GM19238 (cell line): ENCODE measurements around the gene RALGPS1.

Experiments used
- DNase-seq: peaks from one replicate; pipeline ENCODE4 v3.0.0; 2011; ENCODE audit warnings: low spot score; ENCODE audit not compliant: insufficient read length

RALGPS1 gene

DNA sequence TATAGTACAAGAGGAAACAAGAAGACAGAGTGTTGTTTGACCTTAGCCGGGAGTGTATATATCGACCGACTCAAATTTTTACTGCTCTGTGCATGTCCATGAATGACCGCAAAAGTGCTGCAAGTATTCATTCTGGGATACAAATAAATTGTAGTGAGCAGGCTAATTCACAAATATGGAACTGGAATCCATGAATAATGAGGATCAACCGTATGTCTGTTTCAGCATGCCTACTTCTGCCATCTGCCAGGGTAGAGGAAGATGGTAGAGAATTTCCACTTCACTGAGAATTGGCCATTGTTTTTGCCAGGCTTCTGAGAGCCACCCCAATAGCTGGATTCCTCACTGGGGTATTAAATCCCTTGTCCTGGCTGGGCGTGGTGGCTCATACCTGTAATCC is 8.5 kb upstream of the RALGPS1 start:
- DNase-seq, result no peak

DNA sequence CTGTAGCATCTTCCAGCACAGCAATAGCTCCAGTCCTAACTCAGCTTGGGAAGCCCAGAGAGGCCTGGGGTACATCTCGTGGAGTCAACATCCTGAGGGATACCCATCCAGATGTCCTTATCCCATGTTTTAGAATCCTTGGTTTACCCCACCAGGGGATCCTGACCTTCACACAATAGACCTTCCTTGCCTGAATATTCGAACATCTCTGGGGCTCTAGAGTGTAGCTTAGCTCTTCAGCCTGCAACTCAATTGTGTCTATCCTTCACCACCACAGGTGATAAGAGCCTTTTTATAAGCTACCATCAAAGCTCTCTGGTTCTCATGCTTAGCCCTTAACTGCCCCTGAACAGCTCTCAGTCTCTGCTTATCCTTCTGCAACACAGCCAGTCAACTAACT is 7.5 kb upstream of the RALGPS1 start:
- DNase-seq, result no peak

DNA sequence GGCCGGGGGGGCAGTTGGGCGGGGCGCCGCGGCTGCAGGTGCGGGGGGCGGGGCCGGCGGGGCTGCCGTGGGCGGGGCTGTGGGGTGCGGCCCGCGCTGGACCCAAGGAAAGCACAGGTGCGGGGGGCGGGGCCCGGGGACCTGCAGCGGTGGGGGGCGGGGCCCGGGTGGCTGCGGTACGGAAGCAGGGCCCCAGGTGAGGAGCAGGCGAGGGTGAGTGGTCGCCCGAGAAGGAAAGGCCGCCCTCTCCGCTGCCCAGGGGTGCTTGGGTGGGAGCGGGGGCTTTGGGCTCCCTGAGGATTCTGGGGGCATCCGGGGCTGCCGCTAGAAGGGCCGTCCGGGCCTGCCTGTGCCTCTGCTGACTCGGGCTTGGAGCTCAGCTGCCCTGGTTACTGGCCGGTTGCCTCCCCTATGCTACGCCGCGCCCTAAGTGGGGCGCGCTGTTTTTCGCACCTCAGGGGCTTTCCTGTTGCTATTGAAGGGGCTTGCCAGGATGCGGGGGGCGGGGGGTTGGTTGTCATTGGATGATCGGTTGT is 767 bp downstream of the RALGPS1 start:
- DNase-seq, result peak; percentile 38

DNA sequence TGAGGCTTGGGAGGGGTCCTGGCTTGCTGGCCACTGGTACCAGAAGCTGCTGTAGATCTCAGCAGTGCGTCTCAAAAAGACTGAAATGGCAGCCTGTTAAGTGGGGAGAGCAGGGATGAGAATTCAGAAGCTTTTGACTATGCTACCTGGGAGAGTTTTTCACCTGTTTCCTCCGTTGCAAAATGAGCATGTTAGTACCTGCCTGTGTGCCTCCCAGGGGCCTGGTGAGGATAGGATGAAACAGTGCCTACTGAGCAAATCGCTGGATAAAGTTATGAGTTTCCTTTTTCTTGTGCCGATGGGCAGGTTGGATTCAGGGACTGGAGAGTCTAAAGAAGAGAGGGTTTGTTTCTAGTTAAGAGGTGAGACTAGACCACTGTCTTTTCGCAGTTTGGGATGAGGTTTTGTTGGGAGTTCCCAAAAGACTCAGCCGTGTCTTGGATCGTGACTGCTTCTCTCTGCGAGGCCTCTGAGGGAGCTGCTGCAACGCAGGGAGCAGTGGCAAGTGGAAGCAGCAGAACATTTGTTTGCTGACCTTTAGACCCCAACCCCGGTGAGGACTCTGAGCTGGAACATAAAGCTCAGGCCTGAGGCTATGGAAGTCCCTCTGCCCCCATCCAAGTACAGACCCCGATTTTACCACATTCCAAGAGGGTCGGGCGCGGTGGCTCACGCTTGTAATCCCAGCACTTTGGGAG is 1.4 kb downstream of the RALGPS1 start:
- no peak for DNase-seq

DNA sequence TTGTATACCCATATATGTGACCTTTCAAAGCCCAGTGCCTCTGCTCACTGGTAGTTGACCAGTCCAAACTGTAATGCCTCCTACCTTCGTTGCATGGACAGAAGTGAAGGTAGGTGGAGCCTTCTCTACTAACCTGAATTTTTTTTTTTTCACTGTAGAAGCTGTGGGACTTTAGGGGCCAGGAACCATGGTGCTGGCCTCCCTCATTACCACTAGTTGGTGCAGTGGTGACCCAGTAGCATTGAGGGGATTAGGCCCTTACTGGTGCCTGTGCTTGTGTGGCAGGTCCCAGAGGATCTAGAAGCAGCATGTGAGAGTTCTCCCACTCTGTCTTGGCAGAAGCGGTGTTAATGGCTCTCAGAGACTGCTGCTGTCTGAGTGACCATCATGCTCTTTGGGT is 2.3 kb downstream of the RALGPS1 start:
- no peak for DNase-seq

DNA sequence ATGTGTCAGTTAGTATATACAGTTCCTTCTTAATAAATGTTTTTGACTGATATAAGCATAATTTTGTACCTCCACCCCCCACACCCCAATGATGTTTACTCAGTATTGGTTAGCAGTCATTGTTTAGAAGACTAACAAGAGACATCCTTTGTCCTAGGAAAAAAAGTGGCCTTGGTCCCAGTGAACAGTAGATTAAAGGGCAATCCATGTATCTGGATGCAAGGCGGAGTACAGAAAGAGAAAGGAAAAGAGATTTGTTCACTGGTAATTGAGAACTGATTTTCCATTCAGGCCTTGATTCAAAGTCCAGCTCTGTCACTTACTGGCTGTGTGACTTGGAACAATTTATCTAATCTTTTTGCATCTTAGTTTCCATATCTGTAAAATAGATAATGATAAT is 4.6 kb downstream of the RALGPS1 start:
- no peak for DNase-seq

DNA sequence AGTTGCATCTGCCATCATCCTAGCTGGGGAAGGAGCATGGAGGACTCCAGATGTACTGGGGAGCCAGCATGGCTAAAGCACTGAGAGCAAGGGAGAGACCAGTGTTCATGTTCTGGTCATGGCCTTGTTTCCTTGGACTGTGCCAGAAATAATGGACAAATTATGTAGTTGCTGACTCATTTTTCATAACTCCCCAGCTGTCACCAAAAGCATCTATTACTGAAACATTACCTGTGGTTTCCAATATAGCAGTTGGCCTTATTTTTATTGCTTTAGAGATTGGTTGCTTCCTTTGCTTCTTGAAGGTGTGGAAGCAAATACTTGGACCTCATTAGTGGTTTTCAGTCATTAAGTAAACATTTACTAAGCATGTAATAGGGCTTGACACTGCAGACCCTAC is 11.3 kb downstream of the RALGPS1 start:
- DNase-seq, result no peak

DNA sequence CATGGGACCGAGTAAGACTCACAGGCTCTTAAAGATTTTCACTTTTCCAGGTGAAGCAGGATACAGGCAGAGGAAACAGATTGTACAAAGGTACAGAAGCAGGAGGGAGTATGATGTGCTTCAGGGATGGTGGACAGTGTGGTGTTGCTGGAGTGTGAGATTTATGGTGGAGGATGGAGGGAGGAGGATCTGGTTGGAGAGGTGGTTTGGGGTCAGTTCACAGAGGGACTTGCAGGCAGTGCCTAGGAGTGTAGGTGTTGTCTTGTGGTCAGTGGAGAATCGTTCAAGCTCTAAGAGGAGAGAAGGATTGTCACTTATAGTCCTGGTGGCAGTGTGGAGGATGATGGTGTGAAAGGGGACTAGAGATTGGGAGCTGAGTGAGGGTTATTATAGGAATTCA is 11.8 kb downstream of the RALGPS1 start:
- no peak for DNase-seq

DNA sequence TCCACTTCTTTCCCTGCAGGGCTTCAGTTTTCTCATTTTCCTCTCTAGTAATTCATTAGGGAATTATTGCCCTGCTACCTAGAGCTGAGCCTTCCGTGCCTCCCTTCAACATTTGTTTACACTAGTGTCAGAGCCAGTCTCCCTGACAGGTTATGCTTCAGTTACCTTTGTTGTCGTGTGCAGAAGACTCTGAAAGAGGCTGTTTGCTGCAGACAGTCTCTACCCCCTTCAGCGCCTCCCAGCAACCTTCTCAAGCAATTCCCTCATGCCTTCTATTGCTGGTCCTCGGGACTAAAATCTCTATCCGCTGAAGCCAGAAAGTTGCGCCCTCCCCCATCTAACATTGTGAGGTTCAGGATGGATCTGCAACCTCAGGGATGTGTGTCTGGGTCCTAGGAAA is 12.8 kb downstream of the RALGPS1 start:
- DNase-seq, result no peak

DNA sequence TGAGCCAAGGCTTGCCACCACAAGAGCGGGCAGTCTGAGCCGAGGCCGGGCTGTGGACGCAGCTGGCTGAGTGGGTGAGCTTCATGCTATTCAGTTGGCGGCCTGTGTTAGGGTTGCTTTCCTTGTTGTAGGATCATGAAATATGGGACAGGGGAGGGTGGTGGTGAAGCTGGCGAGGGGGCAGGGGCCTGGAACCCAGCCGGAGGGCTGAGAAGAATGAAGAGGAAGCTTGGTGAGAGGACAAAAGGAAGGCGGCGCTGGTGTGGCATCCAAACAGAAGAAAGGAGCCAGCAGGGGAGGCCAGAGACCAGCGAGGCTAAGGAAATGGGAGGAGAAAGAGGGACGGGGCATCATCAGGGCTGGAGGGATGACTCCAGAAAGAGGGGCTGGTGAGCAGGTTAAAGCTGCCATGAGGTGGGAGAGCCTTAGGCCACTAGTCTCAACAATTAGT is 18.3 kb downstream of the RALGPS1 start:
- DNase-seq, result no peak

DNA sequence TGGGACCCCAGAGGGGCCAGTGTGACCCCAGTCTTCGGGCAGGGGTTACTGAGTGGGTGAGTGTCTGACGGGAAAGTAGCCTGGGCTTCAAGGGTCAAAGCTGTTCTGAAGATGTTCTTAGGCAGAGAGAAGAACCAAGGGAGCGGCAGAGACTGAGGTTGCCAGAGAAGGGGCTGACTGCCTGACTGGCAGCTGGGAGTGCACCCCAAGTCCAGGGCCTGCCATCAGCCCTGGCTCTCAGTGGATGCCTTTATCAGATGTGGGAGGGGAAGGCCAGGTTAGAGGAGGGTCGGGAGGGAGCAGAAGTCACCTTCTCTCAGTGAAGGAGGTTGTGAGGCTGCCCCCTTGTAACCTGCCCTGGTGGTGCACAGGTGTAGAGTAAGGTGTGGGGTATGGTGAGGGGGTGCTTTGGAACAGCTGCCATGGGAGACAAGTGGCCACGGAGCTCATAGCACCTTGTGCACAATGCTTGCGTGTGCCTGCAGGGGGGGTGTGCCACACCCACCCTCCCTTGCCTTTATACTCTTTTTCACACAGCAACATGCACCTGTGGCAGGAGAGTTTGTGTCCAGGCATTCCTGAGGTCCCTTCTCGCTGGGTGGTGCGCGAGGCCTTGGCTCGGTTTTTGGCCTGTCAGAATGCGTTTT is 18.9 kb downstream of the RALGPS1 start:
- DNase-seq, result no peak

DNA sequence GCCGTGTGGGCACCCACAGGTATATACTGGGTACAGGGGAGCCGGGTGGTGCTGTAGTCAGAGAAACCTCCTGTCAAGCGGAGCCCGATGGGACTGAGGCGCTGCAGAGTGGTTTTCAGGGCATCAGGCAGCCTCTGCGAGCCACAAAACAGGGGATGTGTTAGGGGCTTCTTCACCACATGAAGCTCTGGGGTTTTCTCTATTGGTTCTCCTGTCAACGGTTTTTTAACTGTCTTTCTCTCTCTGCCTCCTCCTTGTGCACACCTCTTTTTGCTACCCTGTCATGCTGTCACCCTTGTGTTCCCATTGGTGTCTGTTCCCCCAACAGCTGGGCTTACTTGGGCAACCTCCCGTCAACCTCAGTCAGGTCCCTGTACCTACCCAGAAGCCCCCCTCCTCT is 19.9 kb downstream of the RALGPS1 start:
- DNase-seq, result no peak

DNA sequence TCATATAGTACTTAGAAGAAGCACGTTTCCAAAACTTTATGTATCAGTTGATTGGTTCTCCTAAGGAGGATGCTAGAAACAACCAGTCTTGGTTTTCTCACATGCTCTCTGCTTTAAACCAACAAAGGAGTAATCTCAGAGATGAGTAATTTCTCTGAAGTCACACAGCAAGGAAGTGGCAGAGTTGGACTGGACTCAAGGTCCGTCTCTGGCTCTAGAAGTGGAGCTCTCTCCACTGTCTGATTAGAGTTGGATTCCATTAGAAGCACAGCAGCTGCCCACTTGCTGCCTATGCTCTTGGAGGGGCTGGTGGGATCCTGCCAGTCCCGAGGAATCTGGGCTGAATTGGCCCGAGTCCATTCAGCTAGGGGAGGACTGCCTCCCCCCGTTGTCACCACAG is 21.0 kb downstream of the RALGPS1 start:
- no peak for DNase-seq

DNA sequence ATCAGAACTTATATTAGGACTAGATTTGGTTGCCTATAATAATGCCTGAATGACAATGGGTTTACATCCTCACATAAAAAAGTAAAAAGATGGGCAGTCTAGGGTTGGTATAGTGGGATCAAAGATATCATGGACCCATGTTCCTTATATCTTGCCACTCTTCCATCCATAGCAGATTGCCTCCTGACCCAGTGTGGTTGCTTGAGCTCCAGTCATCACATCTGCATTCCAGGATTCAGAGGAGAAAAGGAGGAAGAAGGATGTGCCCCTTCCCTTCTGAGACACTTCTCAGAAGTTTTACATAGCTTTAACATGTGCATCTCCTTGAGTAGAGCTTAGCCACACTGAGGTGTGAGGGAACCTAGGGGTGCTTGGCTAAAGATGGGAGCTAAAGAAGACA is 22.9 kb downstream of the RALGPS1 start:
- no peak for DNase-seq

DNA sequence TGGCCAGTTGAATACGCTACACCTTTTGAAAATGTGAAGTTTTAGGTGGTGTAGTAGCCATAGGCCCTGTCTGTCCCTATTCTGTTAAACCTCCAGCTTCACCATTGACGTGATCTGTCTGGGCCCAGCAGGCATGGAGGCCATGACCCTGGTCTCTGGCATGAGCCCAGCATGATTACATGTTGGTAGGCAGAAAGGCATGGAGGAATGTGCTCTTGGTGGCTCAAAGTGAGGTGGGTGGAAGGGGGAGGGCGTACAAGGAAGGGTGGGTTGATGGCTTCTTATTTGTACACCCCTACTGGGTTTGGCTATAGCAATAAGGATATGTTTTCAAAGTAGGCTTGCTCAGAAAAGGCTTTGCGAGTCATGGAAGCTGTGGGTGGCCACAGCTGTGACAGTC is 23.7 kb downstream of the RALGPS1 start:
- no peak for DNase-seq

DNA sequence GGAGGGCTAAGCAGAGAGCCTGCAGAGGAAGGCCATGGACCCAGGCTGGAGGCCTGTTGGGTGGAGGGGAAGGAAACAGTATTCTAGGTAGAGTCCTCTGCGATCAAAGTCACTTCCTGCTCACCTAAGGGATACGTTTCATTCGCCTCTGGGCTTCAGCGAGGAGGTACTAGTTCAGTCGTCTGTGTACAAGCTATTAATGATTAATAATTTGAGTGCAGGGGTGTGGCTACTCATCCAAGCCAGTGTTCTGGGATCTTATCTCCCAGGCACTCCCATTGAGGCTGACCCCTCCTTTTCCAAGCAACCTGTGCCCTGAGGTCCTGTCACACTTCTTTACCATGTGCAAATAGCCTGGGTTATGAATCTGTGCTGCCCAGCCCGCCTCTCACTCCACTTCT is 25.2 kb downstream of the RALGPS1 start:
- DNase-seq, result no peak

DNA sequence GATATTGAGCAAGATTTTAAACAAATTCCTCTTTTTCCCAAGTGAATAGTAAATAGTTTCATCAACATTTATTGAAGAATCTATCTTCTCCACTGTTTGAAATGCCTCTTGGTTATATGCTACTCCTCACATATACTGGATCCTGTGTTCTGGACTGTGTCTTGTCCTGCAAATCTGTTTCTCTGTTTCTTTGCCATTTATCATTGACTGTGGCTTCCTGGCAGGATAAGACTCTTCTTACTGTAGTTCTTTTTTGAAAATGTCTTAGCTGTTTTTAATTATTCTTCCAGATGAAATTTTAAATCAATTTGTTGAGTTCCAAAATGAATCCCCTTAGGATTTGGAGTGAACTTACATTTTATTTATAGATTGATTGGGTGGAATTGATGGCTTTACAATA is 27.8 kb downstream of the RALGPS1 start:
- DNase-seq, result no peak

DNA sequence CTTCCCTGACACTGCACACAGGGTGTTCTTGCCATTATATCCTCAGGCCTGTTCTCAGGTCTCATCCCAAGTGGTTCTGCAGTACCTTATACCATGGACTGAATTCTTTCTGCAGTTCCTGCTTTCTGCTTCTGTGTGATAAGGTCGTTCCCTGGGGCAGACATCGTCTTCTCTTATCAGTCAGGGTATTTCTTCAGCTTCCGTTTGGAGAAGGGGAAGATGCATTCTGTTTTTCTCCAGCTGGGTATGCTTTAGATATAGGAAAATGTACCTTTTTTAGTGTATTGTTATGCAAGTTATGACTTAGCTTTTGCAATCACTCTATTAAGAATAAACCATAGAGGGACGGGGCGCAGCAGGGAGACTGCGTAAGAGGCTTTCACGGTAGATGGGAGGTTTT is 31.1 kb downstream of the RALGPS1 start:
- DNase-seq, result no peak

DNA sequence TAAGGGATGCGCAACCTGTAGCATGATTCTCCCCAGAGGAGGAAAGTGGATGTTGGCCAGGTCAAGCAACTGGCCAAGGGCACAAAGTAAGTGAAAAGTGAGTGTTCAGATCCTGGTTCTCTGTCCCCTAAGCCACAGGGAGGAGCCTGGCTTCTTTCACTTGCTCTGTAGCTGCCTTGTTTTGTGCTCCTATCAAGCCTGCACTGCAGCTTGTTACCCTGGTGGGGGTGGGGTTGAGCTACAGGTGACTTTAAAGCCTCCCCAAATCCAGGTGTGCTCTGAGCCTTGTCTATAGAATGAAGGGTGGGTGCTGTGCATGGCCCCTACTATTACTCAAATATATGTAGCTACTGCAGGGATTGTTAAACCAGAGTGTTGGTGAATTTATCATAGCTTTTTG is 32.9 kb downstream of the RALGPS1 start:
- DNase-seq, result no peak

DNA sequence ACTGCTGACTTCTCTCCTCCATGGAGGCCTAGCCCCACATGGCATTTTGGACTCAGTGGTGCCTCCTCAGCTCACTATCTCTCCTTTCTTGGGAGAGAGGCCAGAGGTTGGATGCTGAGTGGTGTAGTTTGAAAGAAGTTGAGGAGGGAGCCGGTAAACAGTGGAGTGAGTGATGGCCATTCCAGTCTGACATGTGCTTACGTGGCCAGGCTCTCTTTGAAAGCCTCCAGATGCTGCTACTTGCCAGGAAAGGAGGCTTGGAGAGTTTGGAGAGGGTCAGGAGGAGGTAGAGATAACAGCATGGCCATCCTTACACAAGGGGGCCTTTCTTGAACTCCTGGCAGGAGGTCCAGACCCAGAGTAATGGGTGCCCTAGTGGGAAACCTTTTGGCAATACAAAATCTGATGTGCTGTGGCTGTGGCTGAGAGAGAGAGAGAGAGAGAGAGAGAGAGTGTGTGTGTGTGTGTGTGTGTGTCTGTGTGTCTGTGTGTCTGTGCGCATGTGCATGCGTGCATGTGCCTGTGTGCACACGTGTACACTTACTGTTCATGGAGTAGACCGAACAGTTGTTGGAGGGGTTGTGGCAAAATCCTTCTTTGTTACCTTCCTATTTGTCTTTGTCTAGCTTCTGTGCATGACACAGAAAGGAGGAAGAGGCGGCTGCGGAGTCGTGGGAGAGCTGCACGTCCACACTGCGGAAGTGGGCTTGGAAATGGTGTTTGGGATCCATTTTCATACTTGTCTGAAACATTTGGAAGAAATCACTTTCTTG is 37.8 kb downstream of the RALGPS1 start:
- DNase-seq, result no peak

DNA sequence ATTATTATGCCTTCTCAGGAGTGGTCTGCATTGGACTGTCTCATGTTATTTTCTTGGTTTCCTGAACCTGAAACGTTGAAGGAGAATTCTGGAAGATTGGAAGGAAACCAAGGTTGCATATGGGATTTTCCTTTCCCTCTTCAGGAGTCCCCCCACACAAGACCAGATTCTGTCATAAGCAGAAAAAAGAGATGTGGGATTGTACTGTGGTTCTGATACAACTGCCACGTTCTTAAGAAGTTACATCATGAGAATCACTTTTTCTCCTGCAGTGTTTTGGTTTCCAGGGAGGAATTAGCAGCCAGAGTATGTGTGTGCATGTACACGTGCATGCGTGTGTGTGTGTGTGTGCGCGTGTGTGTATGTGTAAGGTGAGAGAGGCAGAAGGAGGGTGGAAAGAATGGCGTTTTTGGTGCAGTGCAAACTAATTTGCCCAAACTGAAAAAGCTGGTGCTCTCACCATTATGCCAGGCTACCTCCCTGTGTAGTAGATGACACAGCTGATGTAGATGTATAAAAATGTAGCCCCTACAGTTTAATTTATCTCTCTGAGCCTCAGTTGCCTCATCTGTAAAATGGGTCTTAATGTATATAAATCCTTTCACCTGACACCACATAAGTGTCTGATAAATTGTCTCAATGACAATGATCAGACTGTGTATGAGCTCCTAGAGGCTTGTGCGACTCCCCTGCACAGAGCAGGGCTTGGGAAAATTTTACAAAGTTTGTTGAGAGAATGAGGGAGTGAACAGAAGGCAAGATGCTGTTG is 38.6 kb downstream of the RALGPS1 start:
- DNase-seq, result no peak

DNA sequence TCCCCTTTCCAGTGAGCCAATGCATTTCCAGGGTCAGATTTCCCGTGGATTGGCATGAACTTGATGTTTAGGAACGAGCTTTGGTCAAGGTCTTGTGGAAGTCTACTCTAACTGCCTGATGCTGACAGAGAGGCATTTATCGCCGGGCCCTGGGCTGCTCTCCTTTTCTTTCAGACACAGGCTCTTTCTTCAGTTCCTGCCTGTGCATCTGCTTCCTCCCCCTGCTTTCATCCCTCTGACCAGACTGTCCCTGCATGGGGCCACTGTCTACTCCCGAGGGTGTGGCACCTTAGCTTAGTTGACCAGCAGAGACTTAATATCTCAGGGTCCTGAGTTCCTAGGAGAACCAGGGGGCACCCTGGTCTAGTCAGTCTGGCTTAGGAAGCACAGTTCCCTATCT is 41.2 kb downstream of the RALGPS1 start:
- DNase-seq, result no peak
